Measurements from ENCODE around the gene NR4A1.

- TF ChIP-seq, protein P1, sequence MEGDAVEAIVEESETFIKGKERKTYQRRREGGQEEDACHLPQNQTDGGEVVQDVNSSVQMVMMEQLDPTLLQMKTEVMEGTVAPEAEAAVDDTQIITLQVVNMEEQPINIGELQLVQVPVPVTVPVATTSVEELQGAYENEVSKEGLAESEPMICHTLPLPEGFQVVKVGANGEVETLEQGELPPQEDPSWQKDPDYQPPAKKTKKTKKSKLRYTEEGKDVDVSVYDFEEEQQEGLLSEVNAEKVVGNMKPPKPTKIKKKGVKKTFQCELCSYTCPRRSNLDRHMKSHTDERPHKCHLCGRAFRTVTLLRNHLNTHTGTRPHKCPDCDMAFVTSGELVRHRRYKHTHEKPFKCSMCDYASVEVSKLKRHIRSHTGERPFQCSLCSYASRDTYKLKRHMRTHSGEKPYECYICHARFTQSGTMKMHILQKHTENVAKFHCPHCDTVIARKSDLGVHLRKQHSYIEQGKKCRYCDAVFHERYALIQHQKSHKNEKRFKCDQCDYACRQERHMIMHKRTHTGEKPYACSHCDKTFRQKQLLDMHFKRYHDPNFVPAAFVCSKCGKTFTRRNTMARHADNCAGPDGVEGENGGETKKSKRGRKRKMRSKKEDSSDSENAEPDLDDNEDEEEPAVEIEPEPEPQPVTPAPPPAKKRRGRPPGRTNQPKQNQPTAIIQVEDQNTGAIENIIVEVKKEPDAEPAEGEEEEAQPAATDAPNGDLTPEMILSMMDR (conservative IDR thresholded peaks at IDR 0.05; ENCODE audit: low read depth, low read length): no peak
- TF ChIP-seq EZH2 (IDR thresholded peaks at IDR 0.05; ENCODE audit: low read length, unreplicated experiment): no peak
- TF ChIP-seq EZH2phosphoT487 (IDR thresholded peaks at IDR 0.05; ENCODE audit: borderline replicate concordance, low read length): no peak
Measured at GRCh38 chr12:52089491-52089890, 38.2 kb downstream of the NR4A1 start.
